Kidney (tissue), 14 donors: Measurements from ENCODE around the gene CDH8. TPM values are rescaled to one million over a fixed set of nuclear protein-coding genes. Genes with fewer than 3 reads are reported as not detected.

ENCODE experiments used
- DNase-seq, 5 donors: peaks; one replicate each; pipeline ENCODE4 v3.0.0-alpha.2; 2013 to 2020
- FAIRE-seq: peaks from 2 replicates; lab custom pipeline; 2012; peaks lifted over from hg19 to GRCh38; lab: Jason Lieb, UNC
- H3K27ac ChIP-seq, 2 donors: one replicate each; pipeline ENCODE4 v1.7.0; 2013; ENCODE audit warnings: low read depth in 2 of 2, low read length in 2 of 2, inconsistent platforms in 1 of 2
- H3K27me3 ChIP-seq: one replicate; pipeline ENCODE4 v1.7.1; 2013; ENCODE audit warnings: low read length, inconsistent platforms; ENCODE audit not compliant: control insufficient read depth, insufficient read depth
- H3K36me3 ChIP-seq, 3 donors: one replicate each; pipeline versions ENCODE4 v1.7.0 to v1.7.1; 2013; ENCODE audit warnings: low read length in 3 of 3, control low read depth in 1 of 3, inconsistent platforms in 1 of 3; ENCODE audit not compliant: insufficient read depth in 3 of 3, control insufficient read depth in 2 of 3
- H3K4me1 ChIP-seq, 3 donors: one replicate each; pipeline versions ENCODE4 v1.7.0 to v1.7.1; 2013; ENCODE audit warnings: low read length in 3 of 3, inconsistent platforms in 1 of 3, low read depth in 1 of 3; ENCODE audit not compliant: control insufficient read depth in 2 of 3, insufficient read depth in 2 of 3
- H3K4me3 ChIP-seq, 3 donors: one replicate each; pipeline versions ENCODE4 v1.7.0 to v1.8.1; 2013; ENCODE audit warnings: low read length in 3 of 3, control low read depth in 1 of 3, inconsistent platforms in 1 of 3
- H3K9ac ChIP-seq, 3 donors: one replicate each; pipeline versions ENCODE4 v1.7.0 to v1.7.1; 2013; ENCODE audit warnings: low read length in 3 of 3, control low read depth in 1 of 3, inconsistent platforms in 1 of 3
- H3K9me3 ChIP-seq, 3 donors: one replicate each; pipeline versions ENCODE4 v1.7.0 to v1.7.1; 2013; ENCODE audit warnings: low read length in 3 of 3, control low read depth in 1 of 3, inconsistent platforms in 1 of 3; ENCODE audit not compliant: control insufficient read depth in 2 of 3, insufficient read depth in 1 of 3
- CTCF ChIP-seq: IDR thresholded peaks from 3 replicates; pipeline ENCODE4 v1.5.1; 2012; ENCODE audit warnings: mild to moderate bottlenecking, moderate library complexity, borderline replicate concordance; ENCODE audit not compliant: insufficient read depth; ENCODE audit errors: extremely low read depth
- intact Hi-C: fragments of 100-400 bp; cut with DNase I; formaldehyde crosslinking; loops from one replicate; pipeline ENCODE4 v1.11.1; 2022
- polyA plus RNA-seq: library from polyadenylated mRNA; stranded (reverse); fragments of 350-450 nt; fragmentation: Illumina TruSeq; extraction: RNeasy Lipid Tissue Mini Kit (QIAGEN cat#74804); gene quantifications from one replicate; pipeline ENCODE4 v1.2.3, GENCODE V29; 2014; ENCODE audit warnings: low read depth, low replicate concordance; ENCODE audit not compliant: insufficient read depth
- total RNA-seq: library from RNA; stranded (reverse); fragmentation: NEBNext Ultra II Directional; extraction: Animal tissue kit (Norgen Biotek cat#: 25700); gene quantifications from one replicate; pipeline ENCODE4 v1.2.1, GENCODE V29; 2021
- donor health status: control.
- donor health status: control.
- donor health status: control.
- donor health status: control.
- donor health status: control.
- donor health status: DM: yes; HTN: yes; CAD: no.
- donor health status: Normal renal cell carcinoma (clear cell type).

Gene CDH8
- total and polyA plus RNA-seq, 2 donors from 2014 or later = 0.19 TPM; not detected in 1

DNA sequence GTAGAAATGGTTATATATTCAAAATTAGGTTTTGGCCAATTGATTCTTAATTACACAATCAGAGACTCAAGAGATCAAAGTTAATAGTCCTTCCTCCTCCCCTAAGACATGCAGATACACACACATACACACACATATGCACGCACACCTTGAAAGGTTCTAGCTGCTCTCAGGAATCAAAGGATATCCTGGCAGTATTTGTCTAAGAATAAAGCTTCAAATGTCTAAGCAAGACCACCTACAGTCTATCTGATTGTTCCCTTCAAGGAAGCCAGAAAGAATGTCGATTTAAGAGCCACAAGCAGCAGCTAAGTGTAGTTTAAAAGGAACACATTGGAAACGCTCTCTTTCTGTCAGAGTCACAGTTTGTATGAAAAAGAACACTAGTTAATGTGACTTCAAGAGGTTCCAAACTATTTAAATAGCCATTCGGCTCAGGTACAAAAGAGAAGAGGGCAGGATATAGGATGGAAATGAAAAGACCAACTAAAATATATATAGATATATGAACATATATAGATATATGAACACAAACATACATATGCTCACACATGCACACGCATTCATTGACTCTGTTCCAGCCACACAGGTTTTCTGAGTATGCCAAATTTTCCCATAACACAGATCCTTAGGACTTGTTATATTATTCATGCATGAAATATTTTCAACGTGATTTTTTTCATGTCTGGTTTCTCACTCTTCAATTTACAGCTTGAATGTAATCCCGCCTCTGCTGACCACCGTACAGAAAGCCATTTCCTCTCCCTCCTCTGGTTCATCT, 79.0 kb downstream of the CDH8 start:
- FAIRE-seq = no peak
- no peak for DNase-seq
- H3K27me3 ChIP-seq = no peaks in the 10 kb centered on the region
- H3K4me3 ChIP-seq = no peak overlapping the region
- intact Hi-C loops = no loop called here
- H3K4me1 ChIP-seq = no peaks in the 10 kb centered on the region
- no peak for TF ChIP-seq CTCF
- H3K9ac ChIP-seq = no peak overlapping the region
- H3K9me3 ChIP-seq = peaks cover 0 to under 1% (median 0%) of the 10 kb centered on the region in 3 donors
- no peaks in the 10 kb centered on the region for H3K36me3 ChIP-seq
- no peak overlapping the region for H3K27ac ChIP-seq

DNA sequence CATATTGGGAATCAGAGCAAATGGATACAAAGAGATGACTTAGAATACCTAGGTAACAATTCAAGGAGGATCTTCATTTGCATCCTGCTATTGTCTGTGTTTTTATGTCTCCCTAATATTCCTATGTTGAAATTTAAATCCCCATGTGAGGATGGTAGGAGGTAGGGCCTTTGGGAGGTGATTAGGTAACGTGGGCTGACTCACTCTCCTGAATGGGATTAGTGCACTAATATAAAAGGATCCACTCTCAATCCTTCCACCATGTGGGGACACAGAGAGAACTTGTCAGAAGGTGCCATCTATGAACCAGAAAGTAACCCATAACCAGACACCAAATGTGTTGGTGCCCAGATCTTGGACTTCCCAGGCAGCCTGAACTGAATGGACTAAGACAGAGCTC, 83.4 kb downstream of the CDH8 start:
- no peak overlapping the region for H3K4me3 ChIP-seq
- intact Hi-C loops = no loop called here

GRCh38 chr16:61948414-61948813, 87.8 kb downstream of the CDH8 start:
- FAIRE-seq = no peak
- no peak overlapping the region for H3K9ac ChIP-seq
- H3K36me3 ChIP-seq = no peaks in the 10 kb centered on the region
- TF ChIP-seq CTCF = no peak
- no peak overlapping the region for H3K27ac ChIP-seq
- no peaks in the 10 kb centered on the region for H3K9me3 ChIP-seq
- intact Hi-C loops = no loop called here
- H3K4me1 ChIP-seq = no peaks in the 10 kb centered on the region
- no peak for DNase-seq
- no peak overlapping the region for H3K4me3 ChIP-seq
- H3K27me3 ChIP-seq = no peaks in the 10 kb centered on the region

More for the DNA sequence above, 83.4 kb downstream of the CDH8 start:
- no peaks in the 10 kb centered on the region for H3K9me3 ChIP-seq
- no peak overlapping the region for H3K9ac ChIP-seq
- H3K27me3 ChIP-seq = no peaks in the 10 kb centered on the region
- no peaks in the 10 kb centered on the region for H3K4me1 ChIP-seq
- FAIRE-seq (no peak), DNase-seq (no peak)
- no peak for TF ChIP-seq CTCF
- no peak overlapping the region for H3K27ac ChIP-seq
- H3K36me3 ChIP-seq = no peaks in the 10 kb centered on the region

- H3K27me3 ChIP-seq = no peaks in the 10 kb centered on the region
Measured at GRCh38 chr16:61946019-61946418, 90.2 kb downstream of the CDH8 start.

More at GRCh38 chr16:61946019-61946418, 90.2 kb downstream of the CDH8 start:
- Histone ChIP-seq H3K27ac (no peak overlapping the region), H3K4me1 (no peaks in the 10 kb centered on the region), H3K9ac (no peak overlapping the region), H3K9me3 (no peaks in the 10 kb centered on the region), H3K36me3 (no peaks in the 10 kb centered on the region), H3K4me3 (no peak overlapping the region)
- DNase-seq = no peak
- intact Hi-C loops = no loop called here
- no peak for FAIRE-seq
- no peak for TF ChIP-seq CTCF
